ENCODE data around the gene RPS6KA1.
"Not testable (repeated sequence)": the region's sequence is repeated elsewhere in the genome, so short reads cannot be mapped to it uniquely, and the experiment has no call there.

The RPS6KA1 gene

DNA sequence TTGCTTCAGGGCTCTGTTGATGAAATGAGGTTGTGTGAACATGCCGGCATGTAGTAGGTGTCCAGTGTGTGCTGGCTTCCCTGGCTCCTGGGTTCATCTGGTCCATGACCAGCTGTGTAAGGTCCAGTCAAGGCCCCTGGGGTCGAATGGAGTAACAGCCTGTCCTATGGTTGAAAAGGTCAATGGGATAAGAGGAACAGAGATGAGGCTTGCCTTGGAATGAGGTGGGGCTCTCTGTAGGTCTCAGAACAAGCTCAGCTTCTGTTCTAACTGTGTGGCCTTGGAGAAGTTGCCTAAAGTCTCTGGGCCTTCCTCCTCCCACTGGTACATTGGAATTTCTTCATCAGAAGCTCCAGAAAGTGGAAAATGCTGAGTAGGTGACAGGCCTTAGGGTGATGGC is 26.6 kb downstream of the RPS6KA1 start:
- DNase-seq, result no peak

DNA sequence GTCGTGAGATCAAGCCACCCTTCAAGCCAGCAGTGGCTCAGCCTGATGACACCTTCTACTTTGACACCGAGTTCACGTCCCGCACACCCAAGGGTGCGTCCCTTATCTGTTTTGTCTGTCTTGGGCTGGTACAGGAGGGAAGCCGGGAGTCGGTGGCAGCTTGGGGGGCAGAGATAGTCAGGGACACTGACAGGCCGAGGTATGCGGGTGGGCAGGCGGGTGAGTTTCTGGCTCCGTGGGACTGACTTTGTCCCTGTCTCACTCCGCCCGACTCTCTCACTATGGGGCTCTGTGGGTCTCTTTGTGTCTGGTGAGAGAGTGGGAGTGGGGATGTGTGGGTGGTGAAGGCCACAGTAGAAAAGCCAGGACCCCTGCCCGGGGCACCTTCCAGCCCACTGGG is 27.4 kb downstream of the RPS6KA1 start:
- no peak for DNase-seq

DNA sequence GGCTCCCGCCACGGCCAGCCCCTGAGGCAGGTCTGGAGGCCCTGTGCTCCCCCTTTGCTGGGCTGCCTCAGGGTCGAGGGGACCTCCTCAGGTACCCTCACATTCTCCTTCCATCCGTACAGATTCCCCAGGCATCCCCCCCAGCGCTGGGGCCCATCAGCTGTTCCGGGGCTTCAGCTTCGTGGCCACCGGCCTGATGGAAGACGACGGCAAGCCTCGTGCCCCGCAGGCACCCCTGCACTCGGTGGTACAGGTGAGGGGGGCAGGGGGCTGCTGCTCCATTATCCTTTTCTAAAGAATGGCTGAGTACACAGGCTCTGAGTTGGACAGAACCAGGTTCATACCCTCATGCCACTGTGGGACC is 29.1 kb downstream of the RPS6KA1 start:
- no peak for DNase-seq

DNA sequence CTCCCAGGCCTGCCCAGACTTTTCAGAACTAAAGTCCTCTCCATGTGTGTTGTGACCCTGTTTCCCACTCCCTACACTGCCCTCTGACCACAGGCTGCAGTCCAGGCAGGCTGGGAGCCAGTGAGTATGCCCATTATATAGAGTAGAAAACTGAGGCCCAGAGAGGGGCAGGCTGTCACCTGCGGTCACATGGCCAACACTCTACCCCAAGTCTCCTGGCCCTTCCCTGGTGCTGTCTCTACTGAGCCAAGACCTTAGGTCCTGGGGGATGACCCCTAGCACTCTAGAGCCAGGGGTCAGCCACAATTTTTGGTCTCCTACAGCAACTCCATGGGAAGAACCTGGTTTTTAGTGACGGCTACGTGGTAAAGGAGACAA is 30.8 kb downstream of the RPS6KA1 start:
- no peak for DNase-seq

DNA sequence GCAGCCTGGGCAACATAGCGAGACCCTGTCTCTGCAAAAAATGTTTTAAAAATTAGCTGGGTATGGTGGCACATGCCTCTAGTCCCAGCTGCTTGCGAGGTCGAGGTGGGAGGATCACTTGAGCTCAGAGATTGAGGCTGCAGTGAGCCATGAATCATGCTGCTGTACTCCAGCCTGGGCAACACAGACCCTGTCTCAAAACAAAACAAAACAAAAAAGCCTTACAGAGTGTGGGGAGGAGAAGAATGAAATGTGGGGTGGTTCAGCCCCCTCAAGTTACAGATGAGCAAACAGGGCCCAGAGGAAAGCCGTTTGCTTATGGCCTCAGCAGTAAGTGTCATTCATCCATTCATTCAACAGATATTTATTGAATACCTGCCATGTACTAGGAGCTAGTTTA is 40.7 kb downstream of the RPS6KA1 start:
- DNase-seq, result no peak

DNA sequence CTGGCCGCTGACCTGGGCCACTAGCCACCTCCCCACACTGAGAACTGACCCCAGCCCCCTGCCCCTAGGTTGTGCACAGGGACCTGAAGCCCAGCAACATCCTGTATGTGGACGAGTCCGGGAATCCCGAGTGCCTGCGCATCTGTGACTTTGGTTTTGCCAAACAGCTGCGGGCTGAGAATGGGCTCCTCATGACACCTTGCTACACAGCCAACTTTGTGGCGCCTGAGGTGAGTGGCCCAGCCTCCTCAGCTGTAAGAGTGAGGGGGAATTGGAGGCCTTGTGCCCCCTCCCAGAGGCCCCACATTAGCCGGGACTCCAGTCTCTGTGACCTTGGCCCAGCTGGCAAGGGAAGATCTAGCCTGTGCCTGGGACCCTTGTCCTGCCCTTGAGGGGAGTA is 41.8 kb downstream of the RPS6KA1 start:
- DNase-seq, result no peak

DNA sequence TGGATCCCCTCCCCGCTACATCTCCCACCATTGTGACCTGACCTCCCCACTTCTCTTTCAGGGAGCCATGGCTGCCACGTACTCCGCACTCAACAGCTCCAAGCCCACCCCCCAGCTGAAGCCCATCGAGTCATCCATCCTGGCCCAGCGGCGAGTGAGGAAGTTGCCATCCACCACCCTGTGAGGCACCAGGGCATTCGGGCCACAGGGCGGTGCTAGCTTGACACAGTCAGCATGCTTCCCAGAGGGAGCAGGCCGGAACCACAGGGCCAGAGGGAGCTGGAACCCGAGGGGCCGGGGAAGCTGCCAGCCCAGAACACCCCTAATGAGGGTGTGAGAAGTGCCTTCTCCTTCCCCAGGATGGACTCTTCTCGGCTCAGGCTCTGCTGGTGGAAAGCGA is 44.5 kb downstream of the RPS6KA1 start:
- no peak for DNase-seq

DNA sequence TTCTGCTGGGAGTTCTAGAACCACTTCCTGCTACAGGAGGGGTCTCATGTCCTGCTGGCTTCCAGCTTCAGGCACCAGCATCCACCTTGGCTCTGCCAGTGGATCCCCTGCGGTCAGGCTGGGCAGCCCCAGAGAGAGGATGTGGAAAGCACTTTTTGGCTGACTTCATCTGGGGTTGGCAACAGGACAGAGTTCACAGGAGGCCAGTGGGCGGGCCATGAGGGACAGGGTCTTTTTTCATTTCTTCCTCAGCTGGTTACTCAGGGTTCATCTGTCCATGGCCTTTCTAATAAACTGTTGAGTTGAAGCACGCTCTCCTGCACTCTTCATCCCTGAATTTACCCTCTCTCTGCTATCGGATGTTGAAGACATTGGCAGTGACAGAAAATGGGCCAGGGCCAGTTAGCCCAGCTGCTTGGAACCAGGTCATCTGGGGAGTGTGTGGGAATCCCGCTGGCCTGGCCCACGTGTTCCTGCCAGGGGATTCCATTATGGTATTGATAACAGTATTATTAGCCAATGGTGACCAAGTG is 45.2 kb downstream of the RPS6KA1 start:
- DNase-seq, result no peak

DNA sequence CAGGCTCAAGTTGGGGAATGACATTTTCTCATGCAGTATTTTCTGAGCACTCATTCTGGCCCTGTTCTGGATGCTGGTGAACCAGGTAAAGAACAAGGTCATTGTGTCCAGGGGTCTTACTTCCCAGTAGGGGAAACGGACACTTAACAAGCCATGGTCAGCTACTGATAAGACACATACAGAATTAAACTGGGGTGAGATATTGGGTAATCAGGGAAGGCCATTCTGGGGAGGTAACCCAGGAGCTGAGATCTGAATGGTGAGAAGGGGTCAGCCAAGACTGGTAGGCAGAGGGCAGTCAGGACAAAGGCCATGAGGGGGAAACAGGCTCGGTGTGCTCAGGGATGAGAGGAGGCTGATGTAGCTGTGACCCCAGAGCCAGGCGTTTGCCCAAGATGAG is 45.8 kb downstream of the RPS6KA1 start:
- DNase-seq, result no peak

DNA sequence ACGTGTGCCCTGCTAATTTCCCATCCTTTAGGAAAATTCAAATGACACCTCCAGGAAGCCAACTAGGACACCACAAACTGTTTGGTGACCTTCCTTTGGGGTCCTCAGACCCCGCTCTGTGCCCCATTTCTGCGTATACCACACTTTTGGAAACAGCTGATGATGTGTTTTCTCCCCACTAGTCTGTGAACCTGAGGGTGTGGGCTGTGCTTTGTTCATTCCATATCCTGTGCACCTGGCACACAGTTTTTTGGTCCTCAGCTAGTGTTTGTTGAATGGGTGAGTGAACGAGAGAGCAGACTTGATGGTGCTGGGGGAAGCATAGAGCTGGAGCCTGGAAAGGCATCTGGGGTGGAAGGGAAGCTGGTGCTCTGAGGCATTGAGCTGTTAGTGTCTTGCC is 48.6 kb downstream of the RPS6KA1 start:
- no peak for DNase-seq

DNA sequence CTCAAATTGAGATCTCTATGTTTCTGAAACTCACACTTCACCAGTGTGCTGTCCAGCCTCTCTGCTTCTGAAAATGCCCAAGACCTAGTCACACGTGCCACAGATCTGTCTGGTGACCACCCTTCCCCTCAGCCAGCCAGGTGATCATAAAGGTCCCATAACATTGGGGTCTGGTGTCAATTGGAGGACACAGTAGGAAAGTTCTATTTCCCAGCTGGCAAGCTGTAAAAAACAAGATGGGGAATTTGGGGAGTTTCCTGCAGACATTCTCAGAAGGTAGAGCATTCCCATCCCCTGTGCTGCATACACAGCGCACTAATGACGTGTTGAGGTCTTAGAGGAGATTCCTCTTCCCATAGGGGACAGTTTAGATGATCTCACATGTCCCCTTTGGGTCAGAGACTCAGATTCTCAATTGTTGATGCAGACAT is 50.1 kb downstream of the RPS6KA1 start:
- no peak for DNase-seq

DNA sequence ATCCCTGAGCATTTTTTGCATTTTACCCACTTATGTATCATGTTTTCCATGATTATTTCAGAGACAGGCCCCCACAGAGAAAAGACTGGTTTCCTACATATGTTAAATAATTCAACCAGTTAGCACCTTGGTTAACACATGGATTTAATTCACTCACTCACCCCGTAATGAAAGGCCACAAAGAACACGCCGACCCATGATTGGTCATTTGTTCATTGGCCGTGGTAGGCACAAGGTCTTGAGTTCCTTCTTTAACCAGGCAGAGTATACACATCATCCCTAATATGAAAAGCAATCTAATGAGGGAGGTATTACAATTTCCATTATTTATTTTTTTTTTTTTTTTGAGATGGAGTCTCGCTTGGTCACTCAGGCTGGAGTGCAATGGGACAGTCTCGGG is 50.6 kb downstream of the RPS6KA1 start:
- no peak for DNase-seq

DNA sequence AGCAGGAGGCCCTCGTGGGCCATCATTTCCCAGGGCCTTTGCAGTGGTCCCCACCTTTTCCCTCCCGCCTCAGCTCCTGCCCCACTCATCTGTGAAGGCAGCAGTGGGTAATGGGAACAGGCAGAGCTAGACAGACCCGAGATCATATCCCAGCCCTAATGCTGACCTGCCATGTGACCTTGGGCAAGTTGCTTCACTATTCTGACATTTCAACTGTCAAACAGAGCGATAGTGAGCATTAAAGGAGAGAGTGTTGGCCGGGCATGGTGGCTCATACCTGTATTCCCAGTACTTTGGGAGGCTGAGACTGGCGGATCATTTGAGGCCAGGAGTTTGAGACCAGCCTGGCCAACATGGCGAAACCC is 51.7 kb downstream of the RPS6KA1 start:
- DNase-seq, result no peak

DNA sequence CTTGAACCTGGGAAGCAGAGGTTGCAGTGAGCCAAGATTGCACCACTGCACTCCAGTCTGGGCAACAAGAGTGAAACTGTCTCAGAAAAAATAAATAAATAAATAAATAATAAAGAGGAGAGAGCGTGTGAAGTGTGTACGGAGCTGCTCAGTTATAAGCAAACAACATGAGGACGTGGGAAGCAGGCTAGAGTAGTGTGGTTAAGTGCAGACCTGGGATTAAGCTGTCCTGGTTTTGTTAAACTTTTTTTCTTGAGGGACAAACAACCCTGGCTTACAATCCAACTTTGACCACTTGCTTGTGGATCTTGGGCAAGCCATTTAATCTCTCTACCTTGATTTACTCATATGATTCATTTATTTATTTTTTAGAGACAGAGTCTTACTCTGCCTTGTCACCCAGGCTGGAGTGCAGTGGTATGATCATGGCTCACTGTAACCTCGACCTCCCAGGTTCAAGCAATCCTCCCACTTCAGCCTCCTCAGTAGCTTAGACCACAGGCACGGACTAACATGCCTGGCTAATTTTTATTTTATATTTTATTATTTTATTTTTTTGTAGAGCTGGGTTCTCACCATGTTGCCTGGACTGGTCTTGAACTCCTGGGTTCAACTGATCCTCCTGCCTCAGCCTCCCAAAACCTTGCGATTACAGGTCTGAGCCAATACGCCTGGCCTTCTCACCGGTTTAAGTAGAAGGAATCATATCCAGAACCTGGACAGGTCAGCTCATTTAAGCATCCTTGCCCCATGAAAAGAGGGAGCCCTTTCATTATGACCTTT is 52.7 kb downstream of the RPS6KA1 start:
- DNase-seq, result no peak

DNA sequence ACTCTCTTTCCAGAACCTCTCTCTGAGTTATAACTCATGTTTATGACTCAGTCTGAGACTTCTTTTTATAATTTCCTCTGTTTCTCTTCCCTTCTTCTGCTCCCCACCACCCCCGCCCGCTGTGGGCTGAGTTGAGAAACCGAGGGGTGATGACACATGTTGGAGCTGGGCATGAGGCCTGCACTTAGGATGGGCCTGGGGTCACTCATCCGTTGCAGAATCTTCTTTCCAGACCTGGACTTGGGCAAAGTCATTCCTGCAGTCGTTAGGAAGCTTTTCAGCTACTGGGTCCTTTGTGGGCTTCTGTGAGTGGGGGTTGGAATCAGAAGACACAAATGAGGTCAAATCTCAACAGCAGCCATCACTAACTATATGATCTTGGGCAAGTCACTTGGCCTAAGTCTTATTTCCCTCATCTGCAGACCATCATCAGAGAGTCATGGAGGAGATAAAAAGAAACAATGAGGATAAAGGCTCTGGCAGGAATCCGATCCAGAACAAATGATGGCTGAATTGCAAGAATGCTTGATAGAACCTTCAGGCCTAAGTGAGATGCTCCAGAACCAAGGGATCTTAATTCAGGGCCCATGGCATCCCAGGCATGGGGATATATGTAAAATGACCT is 53.4 kb downstream of the RPS6KA1 start:
- DNase-seq, result no peak

DNA sequence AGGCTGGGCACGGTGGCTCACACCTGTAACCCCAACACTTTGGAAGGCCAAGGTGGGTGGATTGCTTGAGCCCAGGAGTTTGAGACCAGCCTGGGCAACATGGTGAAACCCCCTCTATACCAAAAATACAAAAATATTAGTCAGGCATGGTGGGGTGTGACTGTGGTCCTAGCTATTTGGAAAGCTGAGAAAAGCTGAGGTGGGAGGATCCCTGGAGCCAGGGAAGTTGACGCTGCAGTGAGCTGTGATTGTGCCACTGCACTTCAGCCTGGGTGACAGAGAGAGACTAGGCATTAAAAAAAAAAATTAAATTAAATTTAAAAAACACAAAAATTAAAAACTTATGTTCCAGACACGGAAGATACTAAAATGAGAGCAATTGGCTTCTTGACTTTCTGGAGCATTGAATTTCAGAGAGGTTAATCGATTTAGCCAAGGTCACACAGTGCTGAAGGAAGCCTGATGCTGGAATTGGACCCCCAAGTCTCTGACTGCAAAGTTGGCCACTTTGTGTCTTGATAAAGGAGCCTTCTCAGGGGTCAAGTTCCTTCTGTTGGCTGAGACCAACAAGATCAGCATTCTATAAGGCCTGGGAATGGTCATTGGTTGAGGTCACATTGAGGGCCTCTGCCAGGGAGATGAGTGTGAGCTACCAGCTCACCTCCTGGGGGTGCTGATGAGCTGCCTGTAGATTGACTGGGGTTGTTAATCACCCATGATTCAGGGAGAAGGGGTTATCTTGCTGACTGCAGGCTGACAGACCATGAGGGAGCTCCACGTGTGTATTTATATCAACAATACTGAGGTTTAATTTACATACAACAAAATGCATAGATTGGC is 54.3 kb downstream of the RPS6KA1 start:
- DNase-seq, result peak; percentile 69

DNA sequence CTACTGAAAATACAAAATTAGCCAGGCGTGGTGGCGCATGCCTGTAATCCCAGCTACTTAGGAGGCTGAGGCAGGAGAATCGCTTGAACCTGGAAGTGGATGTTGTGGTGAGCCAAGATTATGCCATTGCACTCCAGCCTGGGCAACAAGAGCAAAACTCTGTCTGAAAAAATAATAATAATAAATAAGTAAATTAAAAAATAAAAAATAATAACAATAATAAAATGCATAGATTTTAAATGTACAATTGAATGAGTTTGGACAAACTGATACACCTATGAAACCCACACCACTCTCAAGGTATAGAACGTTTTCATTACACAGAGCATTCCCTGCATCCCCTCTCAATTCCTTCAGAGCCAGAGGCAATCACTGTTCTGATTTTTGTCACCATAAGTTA is 55.0 kb downstream of the RPS6KA1 start:
- DNase-seq, result not testable (repeated sequence)

DNA sequence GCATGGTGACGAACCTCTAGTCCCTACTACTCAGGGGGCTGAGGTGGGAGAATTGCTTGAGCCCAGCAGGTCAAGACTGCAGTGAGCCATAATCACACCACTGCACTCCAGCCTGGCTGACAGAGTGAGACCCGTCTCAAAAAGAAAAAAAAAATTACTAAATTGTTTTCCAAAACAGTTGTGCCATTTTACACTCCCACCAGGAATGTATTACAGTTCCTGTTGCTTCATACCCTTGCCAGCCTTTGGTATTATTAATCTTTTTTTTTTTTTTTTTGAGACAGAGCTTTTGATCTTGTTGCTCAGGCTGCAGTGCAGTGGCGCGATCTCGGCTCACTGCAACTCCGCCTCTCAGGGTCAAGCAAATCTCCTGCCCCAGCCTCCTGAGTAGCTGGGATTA is 55.9 kb downstream of the RPS6KA1 start:
- no peak for DNase-seq

DNA sequence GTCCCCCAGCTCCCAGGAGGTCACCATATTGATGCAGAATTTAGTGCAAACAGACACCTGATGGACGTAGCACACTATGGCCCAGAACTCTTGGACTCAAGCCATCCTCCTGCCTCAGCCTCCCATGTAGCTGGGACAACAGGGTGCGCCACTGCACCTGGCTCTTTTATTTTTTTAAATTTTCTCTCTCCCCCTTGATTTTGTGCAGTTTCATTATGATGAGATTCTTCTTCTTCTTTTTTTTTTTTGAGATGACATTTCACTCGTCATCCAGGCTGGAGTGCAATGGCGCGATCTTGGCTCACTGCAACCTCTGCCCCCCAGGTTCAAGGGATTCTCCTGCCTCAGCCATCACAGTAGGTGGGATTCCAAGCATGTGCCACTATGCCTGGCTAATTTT is 63.8 kb downstream of the RPS6KA1 start:
- no peak for DNase-seq

DNA sequence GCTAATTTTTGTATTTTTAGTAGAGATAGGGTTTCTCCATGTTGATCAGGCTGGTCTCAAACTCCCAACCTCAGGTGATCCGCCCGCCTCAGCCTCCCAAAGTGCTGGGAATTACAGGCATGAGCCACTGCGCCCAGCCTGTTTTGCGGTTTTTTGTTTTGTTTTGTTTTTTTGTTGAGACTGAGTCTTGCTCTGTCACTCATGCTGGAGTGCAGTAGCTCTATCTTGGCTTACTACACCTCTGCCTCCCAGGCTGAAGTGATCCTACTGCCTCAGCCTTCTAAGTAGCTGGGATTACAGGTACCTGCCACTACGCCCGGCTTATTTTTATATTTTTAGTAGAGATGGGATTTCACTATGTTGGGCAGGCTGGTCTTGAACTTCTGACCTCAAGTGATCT is 65.0 kb downstream of the RPS6KA1 start:
- not testable (repeated sequence) for DNase-seq

DNA sequence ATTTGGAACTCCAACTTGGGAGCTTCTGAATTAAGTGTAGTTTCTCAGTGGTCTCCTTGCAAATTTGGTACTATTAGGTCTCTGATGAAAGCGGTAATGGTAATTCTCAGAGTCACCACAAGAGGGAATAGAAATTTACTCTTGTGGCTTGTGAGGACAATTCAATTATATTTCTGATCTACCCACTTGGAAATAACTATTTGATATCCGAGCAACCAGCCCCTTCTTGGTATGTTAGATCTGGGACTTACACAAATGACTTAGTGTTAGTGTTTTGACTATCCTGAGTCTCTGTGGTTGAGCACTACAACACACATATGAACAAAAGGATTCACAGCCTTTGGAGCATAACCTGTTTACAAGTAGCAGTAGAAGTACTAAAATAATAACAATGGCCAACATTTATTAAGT is 68.1 kb downstream of the RPS6KA1 start:
- DNase-seq, result peak; percentile 80

DNA sequence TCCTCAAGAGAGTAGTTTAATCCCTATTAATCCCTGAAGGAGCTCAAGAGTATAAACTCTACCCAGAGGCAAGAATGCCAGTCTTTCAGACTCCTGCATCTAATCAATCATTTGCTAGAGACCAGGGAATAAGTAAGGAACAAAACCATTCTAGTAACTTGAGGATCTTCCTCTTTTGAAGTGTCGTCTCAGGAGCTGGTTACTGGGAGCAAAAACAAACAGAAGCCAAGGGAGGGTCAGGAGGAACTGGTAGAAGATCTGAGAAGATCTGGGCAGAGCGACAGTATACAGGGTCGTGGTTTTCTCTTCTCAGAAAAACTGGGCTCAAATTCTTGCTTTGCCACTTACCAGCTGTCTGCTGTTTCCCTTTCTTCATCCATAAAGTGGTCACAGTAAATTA is 69.3 kb downstream of the RPS6KA1 start:
- DNase-seq, result peak; percentile 68

DNA sequence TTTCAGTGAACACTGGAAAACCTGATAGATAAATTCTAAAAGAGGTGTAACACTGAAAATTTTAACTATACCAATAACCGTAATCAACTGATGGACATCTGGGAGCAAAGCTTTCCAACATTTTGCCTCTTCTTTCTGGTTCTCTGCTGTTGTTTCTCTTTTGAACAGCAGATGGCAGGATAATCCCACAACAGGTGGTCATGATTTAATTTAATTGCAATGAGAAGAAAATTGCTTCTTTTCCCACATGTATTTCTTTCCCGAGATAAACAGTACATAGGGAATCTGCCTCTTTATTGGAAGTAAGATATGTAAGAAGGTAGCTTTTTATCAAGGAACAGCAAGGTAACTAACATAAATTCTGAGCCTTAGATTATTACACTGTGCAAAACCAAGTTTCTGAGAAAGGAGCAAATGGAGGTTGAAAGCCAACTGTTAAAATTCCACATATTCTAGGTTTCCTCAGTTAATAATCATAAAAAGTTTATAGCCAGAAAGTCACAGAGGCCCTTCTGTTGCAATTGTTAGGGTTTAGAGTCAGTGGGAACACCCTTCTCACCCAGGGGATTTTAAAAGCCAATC is 72.9 kb downstream of the RPS6KA1 start:
- peak; percentile 87 for DNase-seq
